ENCODE measurements around the gene EVA1B. TPM values are rescaled to one million over a fixed set of nuclear protein-coding genes. Genes with fewer than 3 reads are reported as not detected.

The EVA1B gene
- total RNA-seq, 2 experiments from 2014 or later, result 11.6 to 14.1 TPM

GRCh38 chr1:36341626-36342320 lies 18.3 kb upstream of the EVA1B start:
- Mint-ChIP-seq H3K4me1 (peaks cover 22% of the 10 kb centered on the region), H3K4me3 (no peak overlapping the region), H3K27me3 (no peaks in the 10 kb centered on the region), H3K27ac (no peak overlapping the region), H3K36me3 (peaks cover 4% of the 10 kb centered on the region), H3K9me3 (no peaks in the 10 kb centered on the region)
- DNase-seq (no peak), ATAC-seq (ENCODE audit: low read depth) (no peak)
- POLR2A ChIA-PET, result interaction anchor here (0.9 to 1.5 kb wide), 3 partner anchors 19 to 43 kb away, joined by 3 to 5 read pairs (median 3); no protein-coding TSS in a partner anchor

GRCh38 chr1:36339615-36340014 lies 16.2 kb upstream of the EVA1B start:
- Mint-ChIP-seq H3K27ac (no peak overlapping the region), H3K27me3 (no peaks in the 10 kb centered on the region), H3K36me3 (peaks cover 2% of the 10 kb centered on the region), H3K4me1 (peaks cover 22% of the 10 kb centered on the region), H3K4me3 (no peak overlapping the region), H3K9me3 (no peaks in the 10 kb centered on the region)
- DNase-seq (no peak), ATAC-seq (ENCODE audit: low read depth) (no peak)
- POLR2A ChIA-PET, result no interaction called here

- H3K36me3 Mint-ChIP-seq, result peaks cover 2% of the 10 kb centered on the region
- peaks cover 22% of the 10 kb centered on the region for H3K4me1 Mint-ChIP-seq
- H3K4me3 Mint-ChIP-seq, result no peak overlapping the region
- ATAC-seq (ENCODE audit: low read depth) (no peak), DNase-seq (no peak)
- H3K9me3 Mint-ChIP-seq, result no peaks in the 10 kb centered on the region
- no peaks in the 10 kb centered on the region for H3K27me3 Mint-ChIP-seq
- POLR2A ChIA-PET, result no interaction called here
- H3K27ac Mint-ChIP-seq, result no peak overlapping the region
These were observed 15.8 kb upstream of the EVA1B start for GRCh38 chr1:36339215-36339614.

- Mint-ChIP-seq H3K27ac (peak overlapping the region; percentile 64), H3K4me1 (peaks cover 22% of the 10 kb centered on the region), H3K36me3 (peaks cover 2% of the 10 kb centered on the region), H3K27me3 (peaks cover under 1% of the 10 kb centered on the region), H3K4me3 (no peak overlapping the region), H3K9me3 (no peaks in the 10 kb centered on the region)
- no peak for ATAC-seq (ENCODE audit: low read depth)
- POLR2A ChIA-PET, result interaction anchor here (1.0 kb wide), 1 partner anchor 11 kb away, joined by 4 read pairs; no protein-coding TSS in a partner anchor
- DNase-seq, result no peak
These were observed 14.4 kb upstream of the EVA1B start for GRCh38 chr1:36337830-36338229.

GRCh38 chr1:36330940-36331339 lies 7.5 kb upstream of the EVA1B start:
- POLR2A ChIA-PET, result no interaction called here
- H3K36me3 Mint-ChIP-seq, result no peaks in the 10 kb centered on the region
- H3K4me1 Mint-ChIP-seq, result peaks cover 26% of the 10 kb centered on the region
- H3K27me3 Mint-ChIP-seq, result peaks cover 18% of the 10 kb centered on the region
- ATAC-seq (ENCODE audit: low read depth), result no peak
- no peaks in the 10 kb centered on the region for H3K9me3 Mint-ChIP-seq
- H3K27ac Mint-ChIP-seq, result no peak overlapping the region
- H3K4me3 Mint-ChIP-seq, result no peak overlapping the region
- no peak for DNase-seq

GRCh38 chr1:36329817-36330216 lies 6.4 kb upstream of the EVA1B start:
- DNase-seq (no peak), ATAC-seq (ENCODE audit: low read depth) (no peak)
- H3K9me3 Mint-ChIP-seq, result no peaks in the 10 kb centered on the region
- POLR2A ChIA-PET, result no interaction called here
- H3K27me3 Mint-ChIP-seq, result peaks cover 20% of the 10 kb centered on the region
- no peak overlapping the region for H3K27ac Mint-ChIP-seq
- H3K4me3 Mint-ChIP-seq, result no peak overlapping the region
- no peaks in the 10 kb centered on the region for H3K36me3 Mint-ChIP-seq
- H3K4me1 Mint-ChIP-seq, result peaks cover 28% of the 10 kb centered on the region

GRCh38 chr1:36328713-36329112 lies 5.3 kb upstream of the EVA1B start:
- POLR2A ChIA-PET, result no interaction called here
- Mint-ChIP-seq H3K4me3 (no peak overlapping the region), H3K27ac (no peak overlapping the region), H3K9me3 (no peaks in the 10 kb centered on the region), H3K27me3 (peaks cover 20% of the 10 kb centered on the region), H3K36me3 (no peaks in the 10 kb centered on the region), H3K4me1 (peaks cover 38% of the 10 kb centered on the region)
- DNase-seq (no peak), ATAC-seq (ENCODE audit: low read depth) (no peak)

GRCh38 chr1:36328088-36328480 lies 4.6 kb upstream of the EVA1B start:
- H3K27ac Mint-ChIP-seq, result peak overlapping the region; percentile 44
- no peaks in the 10 kb centered on the region for H3K9me3 Mint-ChIP-seq
- DNase-seq (no peak), ATAC-seq (ENCODE audit: low read depth) (no peak)
- peaks cover 38% of the 10 kb centered on the region for H3K4me1 Mint-ChIP-seq
- peaks cover 20% of the 10 kb centered on the region for H3K27me3 Mint-ChIP-seq
- POLR2A ChIA-PET, result no interaction called here
- H3K36me3 Mint-ChIP-seq, result no peaks in the 10 kb centered on the region
- no peak overlapping the region for H3K4me3 Mint-ChIP-seq

- Mint-ChIP-seq H3K4me3 (no peak overlapping the region), H3K9me3 (no peaks in the 10 kb centered on the region), H3K27ac (no peak overlapping the region), H3K36me3 (no peaks in the 10 kb centered on the region), H3K4me1 (peaks cover 38% of the 10 kb centered on the region), H3K27me3 (peaks cover 18% of the 10 kb centered on the region)
- ATAC-seq (ENCODE audit: low read depth) (peak; percentile 23), DNase-seq (no peak)
- POLR2A ChIA-PET, result interaction anchor here (0.9 kb wide), 1 partner anchor 10 kb away, joined by 4 read pairs; no protein-coding TSS in a partner anchor
These were observed 4.1 kb upstream of the EVA1B start for GRCh38 chr1:36327421-36328087.

- H3K4me1 Mint-ChIP-seq, result peaks cover 42% of the 10 kb centered on the region
- H3K4me3 Mint-ChIP-seq, result no peak overlapping the region
- ATAC-seq (ENCODE audit: low read depth), result no peak
- H3K9me3 Mint-ChIP-seq, result no peaks in the 10 kb centered on the region
- H3K27ac Mint-ChIP-seq, result no peak overlapping the region
- H3K36me3 Mint-ChIP-seq, result peaks cover 3% of the 10 kb centered on the region
- DNase-seq, result no peak
- POLR2A ChIA-PET, result interaction anchor here (0.6 to 0.9 kb wide), 2 partner anchors 11 to 133 kb away, joined by 3 to 4 read pairs; no protein-coding TSS in a partner anchor
- H3K27me3 Mint-ChIP-seq, result peaks cover 8% of the 10 kb centered on the region
These were observed 3.1 kb upstream of the EVA1B start for GRCh38 chr1:36326499-36326898.

GRCh38 chr1:36324353-36324703 lies 883 bp upstream of the EVA1B start:
- H3K4me3 Mint-ChIP-seq, result peak overlapping the region; percentile 79
- no peaks in the 10 kb centered on the region for H3K9me3 Mint-ChIP-seq
- no peak overlapping the region for H3K27ac Mint-ChIP-seq
- POLR2A ChIA-PET, result interaction anchor here (1.0 to 4.5 kb wide), 5 partner anchors 18 to 163 kb away, joined by 3 to 24 read pairs (median 3); partner anchors contain the start of genes SH3D21 and STK40
- DNase-seq (no peak), ATAC-seq (ENCODE audit: low read depth) (no peak)
- H3K4me1 Mint-ChIP-seq, result peaks cover 41% of the 10 kb centered on the region
- peaks cover 7% of the 10 kb centered on the region for H3K36me3 Mint-ChIP-seq
- peaks cover 2% of the 10 kb centered on the region for H3K27me3 Mint-ChIP-seq

GRCh38 chr1:36322786-36323635 lies 434 bp downstream of the EVA1B start:
- peaks cover 10% of the 10 kb centered on the region for H3K36me3 Mint-ChIP-seq
- peak; percentile 73 for DNase-seq
- H3K9me3 Mint-ChIP-seq, result no peaks in the 10 kb centered on the region
- ATAC-seq (ENCODE audit: low read depth), result peak; percentile 56
- H3K4me3 Mint-ChIP-seq, result peak overlapping the region; percentile 83
- POLR2A ChIA-PET, result interaction anchor here (0.6 to 4.5 kb wide), 10 partner anchors 13 to 174 kb away, joined by 3 to 24 read pairs (median 5); partner anchors contain the start of genes SH3D21, STK40, THRAP3 and TRAPPC3
- peaks cover 2% of the 10 kb centered on the region for H3K27me3 Mint-ChIP-seq
- H3K4me1 Mint-ChIP-seq, result peaks cover 38% of the 10 kb centered on the region
- peak overlapping the region; percentile 38 for H3K27ac Mint-ChIP-seq
